Dendritic cell treated with granulocyte-macrophage colony-stimulating factor and Interleukin-4, amounts not matched to agents 40 ng/mL and 50 ng/mL, for 4 days (primary cell): Measurements from ENCODE around the gene BNC2.

Experiments
- H3K27ac Mint-ChIP-seq: one replicate; pipeline ENCODE4 v1.8.0; 2022; ENCODE audit warnings: mild to moderate bottlenecking, mixed read lengths
- H3K27me3 Mint-ChIP-seq: one replicate; pipeline ENCODE4 v1.8.0; 2022; ENCODE audit warnings: mild to moderate bottlenecking, mixed read lengths
- H3K36me3 Mint-ChIP-seq: one replicate; pipeline ENCODE4 v1.8.0; 2022; ENCODE audit warnings: low read depth, mixed read lengths
- H3K4me1 Mint-ChIP-seq: one replicate; pipeline ENCODE4 v1.8.0; 2022; ENCODE audit warnings: low read depth, mixed read lengths
- H3K4me3 Mint-ChIP-seq: one replicate; pipeline ENCODE4 v1.8.0; 2022; ENCODE audit warnings: mild to moderate bottlenecking, moderate library complexity, mixed read lengths
- H3K9me3 Mint-ChIP-seq: one replicate; pipeline ENCODE4 v1.8.0; 2022; ENCODE audit warnings: mixed read lengths
- intact Hi-C: fragments of 100-400 bp; cut with micrococcal nuclease; formaldehyde crosslinking; loops from one replicate; pipeline ENCODE4 v1.15.0; 2022

Gene BNC2

DNA sequence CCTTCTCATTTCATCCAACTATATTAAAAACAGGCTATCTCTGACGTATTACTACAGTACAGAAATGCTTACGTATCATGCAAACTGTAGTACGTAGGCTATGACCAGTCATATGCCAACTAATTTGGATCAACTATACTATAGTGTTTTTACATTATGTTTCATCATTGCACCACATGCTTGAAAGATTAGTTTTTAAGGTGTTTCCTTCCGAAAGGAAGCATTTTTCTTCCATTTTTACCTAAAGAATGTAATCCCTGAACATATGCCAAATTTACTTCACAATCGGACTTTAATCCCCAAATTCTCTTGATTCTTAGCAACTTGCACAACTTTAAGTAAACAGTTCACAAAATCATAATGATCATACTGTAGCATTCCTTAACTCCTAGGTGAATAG is 153.9 kb downstream of the BNC2 start:
- no peaks in the 10 kb centered on the region for H3K9me3 Mint-ChIP-seq
- no peaks in the 10 kb centered on the region for H3K36me3 Mint-ChIP-seq
- H3K27ac Mint-ChIP-seq = no peak overlapping the region
- intact Hi-C loops = no loop called here
- H3K27me3 Mint-ChIP-seq = peaks cover 2% of the 10 kb centered on the region
- no peak overlapping the region for H3K4me3 Mint-ChIP-seq
- H3K4me1 Mint-ChIP-seq = no peaks in the 10 kb centered on the region

DNA sequence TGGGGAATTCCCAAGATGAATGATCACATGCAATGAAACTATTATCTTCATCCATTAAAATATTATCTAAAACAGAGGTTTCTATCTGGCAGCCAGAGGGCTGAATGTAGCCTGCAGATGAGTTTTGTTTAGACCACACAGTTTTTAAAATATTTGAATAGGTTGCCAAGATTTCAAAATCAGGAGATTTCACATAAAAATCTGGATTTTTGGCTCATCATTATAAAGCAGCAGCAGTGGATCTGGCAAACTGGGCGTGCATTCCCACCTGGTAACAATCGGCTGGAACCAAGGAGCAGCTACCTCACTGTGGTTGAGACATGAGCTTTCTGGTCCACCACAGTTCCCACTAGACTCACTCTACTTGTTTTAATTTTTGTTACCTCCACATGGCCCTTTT is 155.1 kb downstream of the BNC2 start:
- no peak overlapping the region for H3K4me3 Mint-ChIP-seq
- intact Hi-C loops = no loop called here
- H3K36me3 Mint-ChIP-seq = no peaks in the 10 kb centered on the region
- H3K9me3 Mint-ChIP-seq = no peaks in the 10 kb centered on the region
- H3K27ac Mint-ChIP-seq = no peak overlapping the region
- peaks cover 2% of the 10 kb centered on the region for H3K27me3 Mint-ChIP-seq
- no peaks in the 10 kb centered on the region for H3K4me1 Mint-ChIP-seq

DNA sequence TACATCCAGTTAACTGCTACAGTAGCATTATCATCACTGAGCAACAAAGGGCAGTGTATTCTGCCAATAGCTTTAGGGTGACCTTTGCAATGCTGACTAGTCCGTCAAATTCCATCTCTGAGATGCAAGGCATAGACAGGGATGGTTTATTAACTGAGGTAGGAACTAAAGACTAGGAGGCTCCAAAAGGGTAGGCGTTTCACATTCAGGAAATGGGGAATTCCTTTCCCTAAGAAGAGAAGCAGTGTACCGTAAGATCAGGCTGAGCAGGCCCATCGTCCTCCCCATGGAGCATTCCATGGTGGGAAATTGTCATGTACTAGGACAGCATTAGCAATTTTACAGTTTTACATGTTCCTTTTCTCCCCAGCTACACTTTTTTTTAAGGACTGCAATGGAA is 157.7 kb downstream of the BNC2 start:
- H3K36me3 Mint-ChIP-seq = no peaks in the 10 kb centered on the region
- H3K27ac Mint-ChIP-seq = no peak overlapping the region
- H3K4me1 Mint-ChIP-seq = no peaks in the 10 kb centered on the region
- no peak overlapping the region for H3K4me3 Mint-ChIP-seq
- H3K27me3 Mint-ChIP-seq = peaks cover 2% of the 10 kb centered on the region
- no peaks in the 10 kb centered on the region for H3K9me3 Mint-ChIP-seq
- intact Hi-C loops = no loop called here

DNA sequence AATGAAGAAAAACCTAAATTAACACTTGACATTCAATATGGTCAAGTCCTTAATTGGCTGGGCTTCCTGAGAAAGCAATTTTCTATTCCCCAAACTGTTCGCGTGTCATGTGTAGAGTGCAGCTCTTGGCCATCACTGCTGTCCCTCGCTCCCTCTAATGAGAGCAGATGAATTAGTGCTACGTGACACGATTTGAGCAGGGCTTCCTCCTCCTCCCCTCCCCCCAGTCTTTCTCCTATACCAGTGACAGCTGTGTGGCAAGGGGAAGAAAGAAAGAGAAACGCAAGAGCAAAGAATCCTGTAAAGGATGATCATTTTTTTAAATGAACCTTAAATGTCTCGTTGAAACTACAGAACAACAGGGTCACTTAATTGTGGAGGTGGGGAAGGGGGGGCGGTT is 159.6 kb downstream of the BNC2 start:
- Mint-ChIP-seq H3K4me3 (no peak overlapping the region), H3K9me3 (no peaks in the 10 kb centered on the region), H3K27ac (no peak overlapping the region), H3K4me1 (no peaks in the 10 kb centered on the region), H3K36me3 (no peaks in the 10 kb centered on the region), H3K27me3 (peaks cover 2% of the 10 kb centered on the region)
- intact Hi-C loops = no loop called here

DNA sequence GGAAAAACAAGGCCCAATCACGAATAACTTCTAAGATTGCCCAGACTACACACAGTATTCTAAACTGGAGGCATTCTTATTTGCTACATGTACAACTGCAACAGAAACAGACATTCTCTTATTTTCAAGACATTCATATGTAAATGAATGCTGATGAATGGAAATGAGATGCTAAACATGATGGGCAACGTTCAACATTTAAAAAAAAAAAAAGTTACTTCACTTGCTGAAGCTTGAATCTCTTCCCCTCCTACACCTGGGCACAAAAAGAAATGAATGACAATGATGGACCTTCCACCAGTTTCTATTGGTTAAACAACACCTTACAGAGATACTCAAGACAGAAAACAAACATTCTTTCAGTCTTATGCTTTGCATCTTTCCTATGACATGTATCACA is 160.5 kb downstream of the BNC2 start:
- H3K27me3 Mint-ChIP-seq = peaks cover 2% of the 10 kb centered on the region
- H3K9me3 Mint-ChIP-seq = no peaks in the 10 kb centered on the region
- no peaks in the 10 kb centered on the region for H3K4me1 Mint-ChIP-seq
- no peak overlapping the region for H3K27ac Mint-ChIP-seq
- no peak overlapping the region for H3K4me3 Mint-ChIP-seq
- intact Hi-C loops = no loop called here
- H3K36me3 Mint-ChIP-seq = no peaks in the 10 kb centered on the region

DNA sequence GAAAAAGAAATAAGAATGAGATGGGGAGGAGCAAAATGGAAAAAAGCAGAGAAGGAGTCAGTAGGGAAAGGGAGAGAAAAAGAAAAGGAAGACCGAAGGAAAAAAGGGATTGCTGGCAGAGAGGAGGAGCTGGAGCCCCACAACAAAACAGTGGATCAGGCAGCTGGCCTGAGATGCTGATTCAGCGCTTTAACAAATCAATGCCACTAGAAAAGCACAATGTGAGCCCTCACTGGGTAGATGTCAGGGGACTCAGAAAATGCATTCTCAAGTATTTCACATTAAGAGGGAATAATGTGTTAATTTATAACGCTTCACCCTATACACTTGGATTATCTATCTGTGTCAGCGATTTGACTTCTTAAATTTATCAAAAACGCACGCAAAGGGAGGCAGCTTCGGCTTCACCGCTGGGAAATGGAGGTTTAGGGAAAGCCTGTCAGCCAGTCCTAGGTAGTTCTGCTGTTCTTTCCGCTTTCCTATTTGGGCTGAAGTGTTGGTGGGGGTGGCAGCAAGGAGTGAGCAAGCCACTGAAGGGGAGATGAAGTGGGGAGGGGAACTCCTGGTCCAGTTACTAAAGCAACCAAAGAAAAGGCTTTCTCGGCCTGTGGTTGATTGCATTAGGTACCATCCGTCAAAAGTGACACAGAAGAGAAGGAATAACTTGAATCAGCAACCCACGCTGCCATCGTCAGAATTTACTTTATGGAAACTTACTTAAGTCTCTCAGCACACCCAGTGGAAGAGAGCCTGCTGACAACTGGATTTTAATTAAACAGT is 161.6 kb downstream of the BNC2 start:
- Mint-ChIP-seq H3K27me3 (peaks cover 2% of the 10 kb centered on the region), H3K36me3 (no peaks in the 10 kb centered on the region), H3K9me3 (no peaks in the 10 kb centered on the region), H3K27ac (no peak overlapping the region), H3K4me3 (no peak overlapping the region), H3K4me1 (no peaks in the 10 kb centered on the region)
- intact Hi-C loops = no loop called here

DNA sequence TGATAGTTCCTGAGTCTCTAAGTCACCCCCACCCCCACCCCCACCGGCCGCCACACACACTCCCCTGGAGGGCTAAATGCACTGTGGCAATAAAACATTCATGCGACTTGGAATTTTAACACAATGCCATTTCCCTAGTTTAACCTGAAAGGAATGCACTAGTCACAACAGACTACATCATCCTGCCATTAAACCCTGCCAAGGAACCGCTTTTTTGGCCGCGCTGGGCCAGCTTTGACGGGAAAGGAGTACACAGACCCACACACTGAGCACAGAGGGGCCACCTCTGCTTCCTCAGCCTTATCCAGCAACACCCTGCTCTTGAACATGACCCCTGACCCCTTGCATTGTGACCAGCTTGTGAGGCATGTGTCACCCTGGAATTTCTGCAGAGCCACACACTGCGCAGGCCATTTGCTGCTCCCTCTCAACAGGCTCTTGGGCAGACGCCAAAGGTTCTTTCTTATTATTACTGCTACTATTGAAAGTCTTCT is 165.3 kb downstream of the BNC2 start:
- Mint-ChIP-seq H3K9me3 (no peaks in the 10 kb centered on the region), H3K27me3 (no peaks in the 10 kb centered on the region), H3K4me1 (no peaks in the 10 kb centered on the region), H3K4me3 (no peak overlapping the region), H3K27ac (no peak overlapping the region), H3K36me3 (no peaks in the 10 kb centered on the region)
- intact Hi-C loops = no loop called here

DNA sequence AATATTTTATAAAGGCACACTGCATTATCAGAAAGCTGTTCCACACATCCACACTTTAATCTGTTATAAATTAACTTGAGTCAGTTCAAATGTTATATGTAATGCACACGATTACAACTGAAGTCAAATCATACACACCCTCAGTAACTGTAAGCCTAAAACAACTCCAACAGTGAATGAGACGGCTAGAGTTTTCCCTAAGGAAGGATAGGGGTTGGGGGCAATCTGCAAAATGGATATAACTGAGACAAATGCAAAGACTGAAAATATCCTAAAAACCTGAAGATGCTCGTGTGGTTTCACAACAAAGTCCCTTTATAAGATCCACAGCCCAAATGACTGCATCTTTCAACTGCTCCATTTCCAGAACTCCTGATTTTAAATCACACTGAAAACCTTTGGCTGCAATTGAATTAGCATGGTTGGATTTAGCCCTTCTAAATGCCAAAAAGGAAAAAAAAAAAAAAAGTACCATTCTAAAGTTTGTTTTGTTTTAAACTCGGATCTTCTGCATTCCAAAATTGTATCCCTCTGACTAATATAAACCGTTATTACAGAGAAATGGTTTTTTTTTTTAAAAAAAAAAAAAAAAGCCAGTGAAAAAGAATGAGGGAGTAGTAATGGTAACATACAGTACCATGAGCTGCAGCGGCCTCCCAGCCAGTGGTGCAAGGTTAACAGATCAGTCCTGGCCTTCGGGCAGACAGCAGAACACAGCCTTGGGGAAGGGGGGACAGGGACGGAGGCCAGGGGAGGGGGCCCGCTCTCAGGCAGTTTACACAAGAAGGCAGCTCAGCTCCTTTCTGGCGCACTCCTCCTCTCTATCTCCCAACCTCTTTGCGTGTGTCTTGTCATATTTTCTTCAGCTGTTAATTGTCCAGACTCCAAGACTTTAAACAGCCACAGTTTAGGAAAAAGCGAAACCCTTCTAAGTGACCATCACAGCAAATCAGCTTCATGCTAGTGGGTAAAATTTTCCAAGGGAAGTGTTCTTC is 166.1 kb downstream of the BNC2 start:
- Mint-ChIP-seq H3K4me1 (no peaks in the 10 kb centered on the region), H3K9me3 (no peaks in the 10 kb centered on the region), H3K4me3 (no peak overlapping the region), H3K27me3 (no peaks in the 10 kb centered on the region), H3K27ac (no peak overlapping the region), H3K36me3 (no peaks in the 10 kb centered on the region)
- intact Hi-C loops = no loop called here

DNA sequence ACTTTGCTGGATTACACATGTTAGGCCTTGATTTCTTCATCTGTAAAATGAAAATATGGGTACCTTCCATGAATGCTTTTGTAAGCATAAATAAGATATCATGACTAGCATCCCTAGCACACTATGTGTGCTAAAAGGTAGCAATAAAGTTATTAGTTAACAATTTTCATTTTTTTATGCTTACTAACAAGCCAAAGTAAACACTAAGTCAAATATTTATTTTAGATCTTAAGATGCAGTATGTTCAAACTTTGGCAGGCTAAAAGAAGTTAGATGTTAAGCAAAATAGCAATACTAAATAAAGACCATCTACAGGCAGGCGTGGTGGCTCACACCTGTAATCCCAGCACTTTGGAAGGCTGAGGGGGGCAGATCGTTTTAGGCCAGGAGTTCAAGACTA is 169.1 kb downstream of the BNC2 start:
- Mint-ChIP-seq H3K36me3 (no peaks in the 10 kb centered on the region), H3K27ac (no peak overlapping the region), H3K27me3 (peaks cover 3% of the 10 kb centered on the region), H3K4me3 (no peak overlapping the region), H3K9me3 (no peaks in the 10 kb centered on the region), H3K4me1 (no peaks in the 10 kb centered on the region)
- intact Hi-C loops = no loop called here

DNA sequence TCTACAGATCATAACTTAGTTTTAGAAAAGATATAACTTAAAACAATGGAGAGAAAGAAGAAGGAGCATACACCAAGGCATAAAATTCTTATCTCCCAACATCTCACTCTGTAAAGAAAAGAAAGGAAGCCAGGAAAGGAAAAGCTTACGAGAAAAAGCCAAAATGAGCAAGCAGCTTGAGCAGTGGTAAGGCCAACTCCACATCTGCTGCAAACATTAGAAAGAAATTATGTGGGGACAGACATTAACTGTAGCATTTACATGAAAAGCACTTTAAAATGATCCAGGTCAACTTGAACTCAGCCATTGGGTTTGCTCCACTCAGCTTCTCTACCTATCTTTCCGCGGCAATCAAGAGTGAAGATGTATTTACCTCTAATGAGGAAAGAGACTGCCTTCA is 176.9 kb downstream of the BNC2 start:
- Mint-ChIP-seq H3K27me3 (peaks cover 3% of the 10 kb centered on the region), H3K36me3 (no peaks in the 10 kb centered on the region), H3K4me3 (no peak overlapping the region), H3K4me1 (no peaks in the 10 kb centered on the region), H3K9me3 (no peaks in the 10 kb centered on the region), H3K27ac (no peak overlapping the region)
- intact Hi-C loops = no loop called here

DNA sequence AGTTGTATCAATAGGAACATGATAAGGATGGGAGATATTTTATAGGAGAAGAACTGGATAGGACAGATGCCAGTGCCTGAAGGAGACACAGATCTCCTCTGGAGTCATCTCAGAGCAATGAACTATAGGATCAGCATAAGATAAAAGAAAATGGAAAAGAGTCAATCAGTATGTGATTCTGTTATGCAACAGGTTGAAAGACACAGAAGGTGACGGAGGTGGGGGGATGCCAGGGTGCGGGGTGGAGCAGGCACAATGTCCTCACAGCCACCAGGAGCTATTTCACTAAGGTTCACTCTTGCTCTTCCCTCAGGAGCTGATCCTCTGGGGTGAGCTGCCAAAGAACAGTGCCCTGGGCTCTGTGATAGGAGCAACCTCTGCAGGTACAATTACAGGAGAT is 179.8 kb downstream of the BNC2 start:
- H3K27ac Mint-ChIP-seq = no peak overlapping the region
- H3K9me3 Mint-ChIP-seq = no peaks in the 10 kb centered on the region
- no peaks in the 10 kb centered on the region for H3K4me1 Mint-ChIP-seq
- no peak overlapping the region for H3K4me3 Mint-ChIP-seq
- H3K27me3 Mint-ChIP-seq = no peaks in the 10 kb centered on the region
- no peaks in the 10 kb centered on the region for H3K36me3 Mint-ChIP-seq
- intact Hi-C loops = no loop called here

DNA sequence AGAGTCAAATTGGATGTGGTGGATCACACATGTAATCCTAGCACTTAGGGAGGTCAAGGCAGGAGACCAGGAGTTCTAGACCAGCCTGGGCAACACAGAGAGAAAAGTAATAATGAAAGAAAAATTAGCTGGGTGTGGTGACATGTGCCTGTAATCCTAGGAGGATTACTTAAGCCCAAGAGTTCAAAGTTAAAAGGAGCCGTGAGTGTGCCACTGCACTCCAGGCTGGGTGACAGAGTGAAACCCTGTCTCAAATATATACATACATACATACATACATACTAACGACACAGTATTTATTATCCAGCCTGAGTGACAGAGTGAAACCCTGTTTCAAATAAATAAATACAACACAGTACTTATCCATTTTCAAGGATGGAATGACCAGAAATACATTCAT is 180.3 kb downstream of the BNC2 start:
- Mint-ChIP-seq H3K9me3 (no peaks in the 10 kb centered on the region), H3K27me3 (no peaks in the 10 kb centered on the region), H3K4me1 (no peaks in the 10 kb centered on the region), H3K36me3 (no peaks in the 10 kb centered on the region), H3K27ac (no peak overlapping the region), H3K4me3 (no peak overlapping the region)
- intact Hi-C loops = no loop called here

DNA sequence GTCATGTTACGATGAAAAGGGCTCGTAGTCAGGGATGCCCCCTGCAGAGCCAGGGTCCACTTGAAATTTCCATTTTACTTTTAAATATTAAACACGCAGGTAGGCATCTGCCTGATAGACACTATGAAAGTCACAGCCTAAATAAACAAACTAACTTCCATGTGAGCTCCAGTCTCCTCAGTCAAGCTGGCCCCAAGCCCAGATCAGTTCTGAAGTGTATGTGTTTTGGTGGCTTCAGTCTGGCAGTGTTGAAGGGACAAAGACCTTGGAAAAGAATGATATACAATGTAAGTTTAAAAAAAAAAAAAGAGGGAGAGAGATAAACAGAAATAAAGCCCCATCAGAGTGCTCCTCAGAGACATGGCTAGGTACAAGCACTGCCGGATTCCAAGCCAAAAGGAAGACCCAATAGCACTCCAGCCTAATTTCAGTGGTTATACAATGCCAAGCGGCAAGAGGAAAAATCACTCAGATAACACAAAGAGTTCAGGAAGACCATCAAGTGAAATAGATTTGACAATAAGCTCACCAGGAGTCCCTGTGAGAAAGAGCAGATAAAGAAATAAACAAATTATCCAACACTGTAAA is 181.0 kb downstream of the BNC2 start:
- H3K4me3 Mint-ChIP-seq = no peak overlapping the region
- H3K9me3 Mint-ChIP-seq = no peaks in the 10 kb centered on the region
- H3K27ac Mint-ChIP-seq = no peak overlapping the region
- no peaks in the 10 kb centered on the region for H3K36me3 Mint-ChIP-seq
- no peaks in the 10 kb centered on the region for H3K4me1 Mint-ChIP-seq
- no peaks in the 10 kb centered on the region for H3K27me3 Mint-ChIP-seq
- intact Hi-C loops = no loop called here

DNA sequence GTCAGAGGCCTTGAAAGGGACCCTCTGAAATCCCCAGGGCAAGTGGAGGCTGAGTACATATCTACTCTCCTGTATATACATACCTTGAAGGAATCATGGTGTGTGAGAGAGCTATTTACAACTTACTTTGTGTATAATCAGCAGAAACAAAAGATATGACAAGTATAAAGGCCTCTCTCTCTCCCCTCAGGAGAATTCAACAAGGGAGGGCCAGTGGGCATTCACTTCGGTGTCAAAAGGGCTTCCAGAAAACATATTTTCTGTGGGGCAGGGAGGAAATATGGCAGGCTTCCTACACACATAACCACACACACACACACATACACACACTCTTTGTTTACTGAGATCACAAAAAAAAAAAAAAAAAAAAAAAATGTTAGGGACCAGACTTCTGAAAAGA is 181.7 kb downstream of the BNC2 start:
- intact Hi-C loops = no loop called here
- no peaks in the 10 kb centered on the region for H3K27me3 Mint-ChIP-seq
- no peaks in the 10 kb centered on the region for H3K36me3 Mint-ChIP-seq
- no peak overlapping the region for H3K4me3 Mint-ChIP-seq
- no peaks in the 10 kb centered on the region for H3K9me3 Mint-ChIP-seq
- no peaks in the 10 kb centered on the region for H3K4me1 Mint-ChIP-seq
- no peak overlapping the region for H3K27ac Mint-ChIP-seq
